Trophoblast cell (in vitro differentiated cells and primary cell): ENCODE measurements around the gene CERS6.

Source experiments
- DNase-seq, 2 donors: peaks; one replicate each; pipeline ENCODE4 v3.0.0-alpha.2; 2016
- H2AFZ ChIP-seq: 2 replicates; pipeline ENCODE4 v1.6.1; 2013; ENCODE audit warnings: low read length, moderate library complexity, mild to moderate bottlenecking; ENCODE audit not compliant: insufficient read depth, poor library complexity
- H2AK5ac ChIP-seq: 2 replicates; pipeline ENCODE4 v1.6.1; 2013; ENCODE audit warnings: mild to moderate bottlenecking, low read length
- H2BK120ac ChIP-seq: 2 replicates; pipeline ENCODE4 v1.6.1; 2013; ENCODE audit warnings: low read length, mild to moderate bottlenecking, moderate library complexity; ENCODE audit not compliant: insufficient read depth, poor library complexity
- H2BK12ac ChIP-seq: 2 replicates; pipeline ENCODE4 v1.6.1; 2013; ENCODE audit warnings: mild to moderate bottlenecking, low read length, moderate library complexity
- H2BK5ac ChIP-seq: 2 replicates; pipeline ENCODE4 v1.6.1; 2013; ENCODE audit warnings: low read length, low read depth, moderate library complexity, mild to moderate bottlenecking; ENCODE audit not compliant: poor library complexity
- H3K14ac ChIP-seq: 2 replicates; pipeline ENCODE4 v1.6.1; 2013; ENCODE audit warnings: mild to moderate bottlenecking, low read length
- H3K18ac ChIP-seq: 2 replicates; pipeline ENCODE4 v1.6.1; 2013; ENCODE audit warnings: mild to moderate bottlenecking, low read length
- H3K23ac ChIP-seq: 2 replicates; pipeline ENCODE4 v1.6.1; 2013; ENCODE audit warnings: low read length
- H3K27ac ChIP-seq: 2 replicates; pipeline ENCODE4 v1.5.1; 2013; ENCODE audit warnings: low read depth, mild to moderate bottlenecking, inconsistent platforms, low read length, moderate library complexity
- H3K27me3 ChIP-seq: 2 replicates; pipeline ENCODE4 v1.6.1; 2013; ENCODE audit warnings: inconsistent platforms, mild to moderate bottlenecking, low read length, moderate library complexity; ENCODE audit not compliant: insufficient read depth
- H3K36me3 ChIP-seq, 2 experiments: 1 replicate in 1 of 2; 2 replicates in 1 of 2; pipeline ENCODE4 v1.6.1; 2013; ENCODE audit warnings: low read length in 2 of 2, mild to moderate bottlenecking in 2 of 2, moderate library complexity in 1 of 2; ENCODE audit not compliant: insufficient read depth in 2 of 2, control insufficient read depth in 1 of 2
- H3K4ac ChIP-seq: 2 replicates; pipeline ENCODE4 v1.6.1; 2013; ENCODE audit warnings: low read depth, mild to moderate bottlenecking, low read length, moderate library complexity
- H3K4me1 ChIP-seq, 2 experiments: 1 replicate in 1 of 2; 2 replicates in 1 of 2; pipeline ENCODE4 v1.6.1; 2013; ENCODE audit warnings: low read length in 2 of 2, mild to moderate bottlenecking in 2 of 2, moderate library complexity in 1 of 2; ENCODE audit not compliant: insufficient read depth in 2 of 2, control insufficient read depth in 1 of 2
- H3K4me2 ChIP-seq: 2 replicates; pipeline ENCODE4 v1.6.1; 2013; ENCODE audit warnings: inconsistent platforms, mild to moderate bottlenecking, low read length, moderate library complexity
- H3K4me3 ChIP-seq: 2 replicates; pipeline ENCODE4 v1.5.1; 2013; ENCODE audit warnings: mild to moderate bottlenecking, low read depth, low read length, inconsistent platforms
- H3K79me1 ChIP-seq: one replicate; pipeline ENCODE4 v1.6.1; 2013; ENCODE audit warnings: low read length
- H3K79me2 ChIP-seq: 2 replicates; pipeline ENCODE4 v1.6.1; 2013; ENCODE audit warnings: low read length, mild to moderate bottlenecking; ENCODE audit not compliant: control insufficient read depth, insufficient read depth, poor library complexity
- H3K9ac ChIP-seq: 2 replicates; pipeline ENCODE4 v1.6.1; 2013; ENCODE audit warnings: mild to moderate bottlenecking, low read length
- H3K9me3 ChIP-seq: 2 replicates; pipeline ENCODE4 v1.6.1; 2013; ENCODE audit warnings: low read depth, mild to moderate bottlenecking, control low read depth, inconsistent platforms, low read length; ENCODE audit not compliant: insufficient read depth
- H4K12ac ChIP-seq: 2 replicates; pipeline ENCODE4 v1.6.1; 2013; ENCODE audit warnings: low read depth, mild to moderate bottlenecking, low read length, moderate library complexity
- H4K8ac ChIP-seq: 2 replicates; pipeline ENCODE4 v1.6.1; 2013; ENCODE audit warnings: low read depth, mild to moderate bottlenecking, low read length, moderate library complexity
- H4K91ac ChIP-seq: one replicate; pipeline ENCODE4 v1.6.1; 2013; ENCODE audit warnings: low read depth, mild to moderate bottlenecking, low read length, moderate library complexity
- WGBS: extraction: QIAGEN DNeasy Blood & Tissue Kit; methylation state at CpG from one replicate; pipeline ENCODE4 v1.1.7; 2013; ENCODE audit warnings: missing lambda C conversion rate; ENCODE audit not compliant: insufficient read length, insufficient coverage; ENCODE audit errors: extremely low coverage; 5-methylcytosine and 5-hydroxymethylcytosine counted together

CERS6 gene

DNA sequence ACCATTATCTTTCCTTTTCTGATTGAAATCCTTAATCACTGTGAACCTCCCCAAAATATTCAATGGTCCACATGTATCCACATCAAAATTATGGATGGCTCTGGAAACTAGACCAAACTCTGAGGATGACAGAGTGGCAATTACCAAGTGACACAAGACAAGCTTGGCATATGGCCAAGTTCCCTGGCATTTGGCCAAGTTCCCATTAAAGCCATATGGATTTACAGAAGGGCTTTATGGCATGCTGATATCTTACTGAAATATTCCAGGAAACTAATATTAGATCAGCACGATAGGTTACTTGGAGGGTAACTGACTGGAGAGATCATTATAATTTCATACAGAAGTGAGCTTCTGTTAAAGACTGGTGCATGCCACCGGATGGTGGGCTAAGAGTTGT is 21.9 kb upstream of the CERS6 start:
- no CpG with 5 or more reads among the region's 2 CpGs for WGBS
- no peak for DNase-seq
- peaks cover 2% of the 10 kb centered on the region for H3K9me3 ChIP-seq
- H3K18ac ChIP-seq: no peak overlapping the region
- no peak overlapping the region for H2AK5ac ChIP-seq
- H3K4me2 ChIP-seq: no peak overlapping the region
- H3K79me2 ChIP-seq: no peaks in the 10 kb centered on the region
- no peaks in the 10 kb centered on the region for H3K36me3 ChIP-seq
- H2BK12ac ChIP-seq: no peak overlapping the region
- no peak overlapping the region for H3K9ac ChIP-seq
- no peak overlapping the region for H3K4ac ChIP-seq
- H3K27ac ChIP-seq: no peak overlapping the region
- no peak overlapping the region for H4K12ac ChIP-seq
- no peaks in the 10 kb centered on the region for H3K27me3 ChIP-seq
- no peak overlapping the region for H4K8ac ChIP-seq
- no peak overlapping the region for H4K91ac ChIP-seq
- H2AFZ ChIP-seq: no peak overlapping the region
- H3K4me3 ChIP-seq: no peak overlapping the region
- no peak overlapping the region for H2BK120ac ChIP-seq
- H2BK5ac ChIP-seq: no peak overlapping the region
- peaks cover 0 to 1% of the 10 kb centered on the region in 2 experiments for H3K4me1 ChIP-seq
- no peak overlapping the region for H3K23ac ChIP-seq
- no peaks in the 10 kb centered on the region for H3K79me1 ChIP-seq
- no peak overlapping the region for H3K14ac ChIP-seq

- no peaks in the 10 kb centered on the region for H3K27me3 ChIP-seq
- H3K18ac ChIP-seq: no peak overlapping the region
- DNase-seq: no peak
- H3K79me1 ChIP-seq: no peaks in the 10 kb centered on the region
- no peak overlapping the region for H4K12ac ChIP-seq
- no peak overlapping the region for H2BK120ac ChIP-seq
- no peak overlapping the region for H2BK5ac ChIP-seq
- H2BK12ac ChIP-seq: no peak overlapping the region
- no peak overlapping the region for H3K27ac ChIP-seq
- no peak overlapping the region for H3K4me2 ChIP-seq
- H2AFZ ChIP-seq: no peak overlapping the region
- H3K4ac ChIP-seq: no peak overlapping the region
- H3K9me3 ChIP-seq: no peaks in the 10 kb centered on the region
- H2AK5ac ChIP-seq: no peak overlapping the region
- H3K4me1 ChIP-seq: peaks cover 0 to 1% of the 10 kb centered on the region in 2 experiments
- no peak overlapping the region for H4K8ac ChIP-seq
- H3K23ac ChIP-seq: no peak overlapping the region
- no peaks in the 10 kb centered on the region for H3K79me2 ChIP-seq
- peaks cover 0 to 2% of the 10 kb centered on the region in 2 experiments for H3K36me3 ChIP-seq
- H3K14ac ChIP-seq: no peak overlapping the region
- H3K4me3 ChIP-seq: no peak overlapping the region
- no peak overlapping the region for H3K9ac ChIP-seq
- no peak overlapping the region for H4K91ac ChIP-seq
Measured at GRCh38 chr2:168436840-168437239, 19.2 kb upstream of the CERS6 start.

DNA sequence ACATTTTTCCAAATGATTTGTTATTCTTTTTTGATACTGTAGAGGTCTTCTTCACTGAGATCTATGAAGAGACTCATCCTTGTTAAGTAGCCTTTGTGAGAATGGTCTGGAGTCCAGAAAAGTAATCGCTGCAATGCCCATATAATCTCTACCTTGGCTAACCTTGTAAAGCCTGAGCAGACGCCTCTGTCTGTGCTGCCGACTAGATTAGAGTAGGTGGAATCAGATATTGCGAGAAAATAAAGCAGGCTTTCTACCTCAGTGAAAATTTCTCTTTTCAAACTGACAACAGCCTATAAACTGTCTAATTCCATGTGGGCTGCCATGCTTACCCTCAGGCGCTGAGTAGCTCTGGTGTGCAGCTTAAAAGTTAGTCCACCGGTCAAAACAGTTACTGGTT is 17.5 kb upstream of the CERS6 start:
- no peak for DNase-seq
- Histone ChIP-seq H3K27ac (no peak overlapping the region), H4K12ac (no peak overlapping the region), H3K79me2 (no peaks in the 10 kb centered on the region), H3K27me3 (no peaks in the 10 kb centered on the region), H3K4me1 (peaks cover 0 to 1% of the 10 kb centered on the region in 2 experiments), H3K23ac (no peak overlapping the region), H3K36me3 (peaks cover 0 to 2% of the 10 kb centered on the region in 2 experiments), H2AK5ac (no peak overlapping the region), H2BK12ac (no peak overlapping the region), H3K9me3 (no peaks in the 10 kb centered on the region), H3K4me2 (no peak overlapping the region), H2BK5ac (no peak overlapping the region), H3K18ac (no peak overlapping the region), H3K4me3 (no peak overlapping the region), H3K14ac (no peak overlapping the region), H4K91ac (no peak overlapping the region), H3K9ac (no peak overlapping the region), H2AFZ (no peak overlapping the region), H2BK120ac (no peak overlapping the region), H4K8ac (no peak overlapping the region), H3K79me1 (no peaks in the 10 kb centered on the region), H3K4ac (no peak overlapping the region)
- no CpG with 5 or more reads among the region's 6 CpGs for WGBS

DNA sequence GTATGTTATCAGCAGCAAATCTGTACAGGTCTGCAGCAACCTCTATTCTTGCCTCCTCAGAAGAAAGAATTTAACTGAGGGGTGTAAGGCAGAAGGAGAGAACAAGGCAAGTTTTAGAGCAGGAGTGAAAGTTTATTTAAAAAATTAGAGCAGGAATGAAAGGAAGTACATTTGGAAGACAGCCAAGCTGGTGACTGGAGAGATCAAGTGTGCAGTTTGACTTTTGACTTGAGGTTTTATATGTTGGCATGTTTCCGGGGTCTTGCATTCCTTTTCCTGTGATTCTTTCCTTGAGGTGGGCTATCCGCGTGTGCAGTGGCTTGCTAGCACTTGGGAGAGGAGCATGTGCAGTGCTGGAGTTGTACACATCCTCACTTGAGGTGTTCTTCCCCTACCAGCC is 16.5 kb upstream of the CERS6 start:
- Histone ChIP-seq H3K9ac (no peak overlapping the region), H3K4ac (no peak overlapping the region), H2BK5ac (no peak overlapping the region), H4K91ac (no peak overlapping the region), H3K9me3 (no peaks in the 10 kb centered on the region), H3K18ac (no peak overlapping the region), H2AFZ (no peak overlapping the region), H3K79me2 (no peaks in the 10 kb centered on the region), H3K36me3 (peaks cover 0 to 2% of the 10 kb centered on the region in 2 experiments), H2AK5ac (no peak overlapping the region), H3K79me1 (no peaks in the 10 kb centered on the region), H4K8ac (no peak overlapping the region), H3K14ac (no peak overlapping the region), H3K27ac (no peak overlapping the region), H3K23ac (no peak overlapping the region), H3K27me3 (no peaks in the 10 kb centered on the region), H2BK120ac (no peak overlapping the region), H3K4me1 (peaks cover 0 to 1% of the 10 kb centered on the region in 2 experiments), H4K12ac (no peak overlapping the region), H3K4me2 (no peak overlapping the region), H3K4me3 (no peak overlapping the region), H2BK12ac (no peak overlapping the region)
- no CpG with 5 or more reads among the region's 3 CpGs for WGBS
- DNase-seq: no peak
